DOHH2 (cell line): ENCODE results near the gene TTC34.
"Not testable (repeated sequence)": the region's sequence is repeated elsewhere in the genome, so short reads cannot be mapped to it uniquely, and the experiment has no call there.

ENCODE experiments used
- H3F3A ChIP-seq: fragments of 200-600 bp; sonication (generic), shearing (Covaris generic); 2 replicates; pipeline ENCODE4 v1.6.0; 2016; ENCODE audit warnings: antibody characterized with exemption, mild to moderate bottlenecking; ENCODE audit not compliant: control insufficient read depth, insufficient read depth
- H3K27ac ChIP-seq: fragments of 200-600 bp; sonication (generic); 2 replicates; pipeline ENCODE4 v1.5.1; 2014; ENCODE audit warnings: low read depth, mild to moderate bottlenecking, low read length, moderate library complexity
- H3K27me3 ChIP-seq: fragments of 200-600 bp; sonication (generic); 2 replicates; pipeline ENCODE4 v1.6.1; 2014; ENCODE audit warnings: mild to moderate bottlenecking, low read length, mixed read lengths; ENCODE audit not compliant: control insufficient read depth
- H3K36me3 ChIP-seq: fragments of 200-600 bp; sonication (generic); 2 replicates; pipeline ENCODE4 v1.6.1; 2014; ENCODE audit warnings: mild to moderate bottlenecking, low read length, moderate library complexity, mixed read lengths; ENCODE audit not compliant: control insufficient read depth
- H3K4me1 ChIP-seq: fragments of 200-600 bp; sonication (generic); 2 replicates; pipeline ENCODE4 v1.6.1; 2014; ENCODE audit warnings: mild to moderate bottlenecking, low read length, mixed read lengths; ENCODE audit not compliant: control insufficient read depth
- H3K4me2 ChIP-seq: fragments of 200-600 bp; sonication (generic); 2 replicates; pipeline ENCODE4 v1.6.0; 2014; ENCODE audit warnings: mild to moderate bottlenecking, low read length, moderate library complexity
- H3K4me3 ChIP-seq: fragments of 200-600 bp; sonication (generic); 2 replicates; pipeline ENCODE4 v1.5.1; 2014; ENCODE audit warnings: mild to moderate bottlenecking, low read length, mixed read lengths
- H3K79me2 ChIP-seq: fragments of 200-600 bp; sonication (generic); 2 replicates; pipeline ENCODE4 v1.6.1; 2014; ENCODE audit warnings: mild to moderate bottlenecking, low read length, mixed read lengths; ENCODE audit not compliant: control insufficient read depth
- H3K9me2 ChIP-seq: fragments of 200-600 bp; sonication (generic); replicated peaks from 2 replicates; pipeline ENCODE4 v1.6.1; 2014; ENCODE audit warnings: mild to moderate bottlenecking, low read length, mixed read lengths; ENCODE audit not compliant: control insufficient read depth
- H3K9me3 ChIP-seq: fragments of 200-600 bp; sonication (generic); 2 replicates; pipeline ENCODE4 v1.6.1; 2014; ENCODE audit warnings: antibody characterized with exemption, low read length, mixed read lengths; ENCODE audit not compliant: control insufficient read depth, insufficient read depth
- H4K20me1 ChIP-seq: fragments of 200-600 bp; sonication (generic); 2 replicates; pipeline ENCODE4 v1.6.0; 2014; ENCODE audit warnings: low read depth, mild to moderate bottlenecking, antibody characterized with exemption, low read length, moderate library complexity; ENCODE audit not compliant: control insufficient read depth, insufficient read depth
- CTCF ChIP-seq: fragments of 200-600 bp; sonication (generic); IDR thresholded peaks from one replicate; pipeline ENCODE4 v1.5.1; 2014; ENCODE audit warnings: antibody characterized with exemption, mild to moderate bottlenecking, low read depth, low read length; ENCODE audit not compliant: poor library complexity, severe bottlenecking
- EZH2phosphoT487 ChIP-seq: fragments of 200-600 bp; sonication (generic); IDR thresholded peaks from 2 replicates; pipeline ENCODE4 v1.6.1; 2017; ENCODE audit warnings: borderline replicate concordance, mild to moderate bottlenecking, antibody characterized with exemption, low read length, moderate library complexity, mixed read lengths

TTC34 gene

GRCh38 chr1:2778220-2778592 is 23.3 kb downstream of the TTC34 start:
- Histone ChIP-seq H3K36me3 (no peaks in the 10 kb centered on the region), H3K79me2 (no peaks in the 10 kb centered on the region), H3K27ac (no peak overlapping the region), H3K9me2 (no peaks in the 10 kb centered on the region), H3K9me3 (peaks cover 6% of the 10 kb centered on the region; the same call in 1 of the 2 replicates), H3F3A (no peaks in the 10 kb centered on the region), H3K4me3 (no peak overlapping the region), H4K20me1 (no peaks in the 10 kb centered on the region), H3K4me1 (no peaks in the 10 kb centered on the region), H3K27me3 (no peaks in the 10 kb centered on the region), H3K4me2 (no peak overlapping the region)
- no peak for TF ChIP-seq EZH2phosphoT487
- TF ChIP-seq CTCF: no peak

- H3K36me3 ChIP-seq: no peaks in the 10 kb centered on the region
- no peaks in the 10 kb centered on the region for H3K9me2 ChIP-seq
- no peak for TF ChIP-seq EZH2phosphoT487
- no peaks in the 10 kb centered on the region for H4K20me1 ChIP-seq
- no peak overlapping the region for H3K4me3 ChIP-seq
- peaks cover 6% of the 10 kb centered on the region; the same call in 1 of the 2 replicates for H3K9me3 ChIP-seq
- no peaks in the 10 kb centered on the region for H3K27me3 ChIP-seq
- H3K4me1 ChIP-seq: no peaks in the 10 kb centered on the region
- no peaks in the 10 kb centered on the region for H3K79me2 ChIP-seq
- H3K27ac ChIP-seq: no peak overlapping the region
- no peaks in the 10 kb centered on the region for H3F3A ChIP-seq
- no peak overlapping the region for H3K4me2 ChIP-seq
These were observed 23.9 kb downstream of the TTC34 start for GRCh38 chr1:2777424-2778219.

- H3K27me3 ChIP-seq: not testable (repeated sequence)
These were observed 26.2 kb downstream of the TTC34 start for GRCh38 chr1:2775333-2775732.

GRCh38 chr1:2768052-2768451 is 33.4 kb downstream of the TTC34 start:
- H3K79me2 ChIP-seq, H3K27me3 ChIP-seq, H3K4me1 ChIP-seq, H3K4me3 ChIP-seq, H3K9me3 ChIP-seq, H3K36me3 ChIP-seq, H3K9me2 ChIP-seq, H3K27ac ChIP-seq, H3K4me2 ChIP-seq, H3F3A ChIP-seq, H4K20me1 ChIP-seq: not testable (repeated sequence)

More at GRCh38 chr1:2775333-2775732, 26.2 kb downstream of the TTC34 start:
- not testable (repeated sequence) for H3K36me3 ChIP-seq, H3K27ac ChIP-seq, H3K79me2 ChIP-seq, H3K4me3 ChIP-seq, H4K20me1 ChIP-seq, H3K4me1 ChIP-seq, H3K9me3 ChIP-seq, H3F3A ChIP-seq, H3K9me2 ChIP-seq, H3K4me2 ChIP-seq

- H3K4me1 ChIP-seq, H3K27ac ChIP-seq, H4K20me1 ChIP-seq, H3K27me3 ChIP-seq, H3K79me2 ChIP-seq, H3K9me2 ChIP-seq, H3K36me3 ChIP-seq, H3K9me3 ChIP-seq, H3F3A ChIP-seq, H3K4me2 ChIP-seq, H3K4me3 ChIP-seq: not testable (repeated sequence)
These were observed 42.1 kb downstream of the TTC34 start for GRCh38 chr1:2759433-2759832.

- H3K4me1 ChIP-seq, H3K36me3 ChIP-seq, H4K20me1 ChIP-seq, H3K9me3 ChIP-seq, H3F3A ChIP-seq, H3K9me2 ChIP-seq, H3K27ac ChIP-seq, H3K27me3 ChIP-seq, H3K79me2 ChIP-seq, H3K4me2 ChIP-seq, H3K4me3 ChIP-seq: not testable (repeated sequence)
These were observed 44.0 kb downstream of the TTC34 start for GRCh38 chr1:2757519-2757918.

- H3K4me3 ChIP-seq, H3K36me3 ChIP-seq, H3K9me3 ChIP-seq, H3K4me2 ChIP-seq, H3K79me2 ChIP-seq, H3F3A ChIP-seq, H4K20me1 ChIP-seq, H3K4me1 ChIP-seq, H3K27me3 ChIP-seq, H3K27ac ChIP-seq, H3K9me2 ChIP-seq: not testable (repeated sequence)
These were observed 46.1 kb downstream of the TTC34 start for GRCh38 chr1:2755426-2755825.
